AG09309 (cell line): ENCODE data around the gene TAS2R31.

Source experiments
- DNase-seq: peaks from one replicate; pipeline ENCODE4 v3.0.0-alpha.2; 2010; ENCODE audit warnings: low read depth
- H3K4me3 ChIP-seq: 2 replicates; pipeline ENCODE4 v1.5.1; 2011; ENCODE audit warnings: mild to moderate bottlenecking, low read depth, low read length, moderate library complexity; ENCODE audit not compliant: control insufficient read depth
- TF ChIP-seq, protein P1 (sequence below): IDR thresholded peaks from 2 replicates; pipeline ENCODE4 v1.5.1; 2011; ENCODE audit warnings: mild to moderate bottlenecking, low read depth, low read length, inconsistent platforms; ENCODE audit not compliant: insufficient read depth, control insufficient read depth; ENCODE audit errors: missing control alignments

The TAS2R31 gene

DNA sequence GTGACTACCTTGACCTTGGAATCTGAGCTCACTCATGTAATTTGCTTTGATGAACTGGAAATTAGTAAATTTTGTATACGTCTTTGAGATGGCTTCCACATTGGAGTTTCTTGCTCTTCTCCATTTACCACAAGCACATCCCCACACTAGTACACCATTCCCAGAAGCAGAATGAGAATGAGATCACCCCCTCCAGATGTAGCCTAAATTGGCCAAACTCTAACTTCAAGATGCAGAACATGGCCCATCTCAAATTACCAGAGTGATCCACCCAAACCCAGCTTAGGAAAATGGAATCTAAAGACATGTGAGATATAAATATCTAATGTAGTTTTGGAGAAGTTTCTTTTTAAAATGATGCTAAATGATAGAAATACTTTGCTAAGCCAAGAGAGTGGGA, 23.6 kb downstream of the TAS2R31 start:
- TF ChIP-seq, protein P1, sequence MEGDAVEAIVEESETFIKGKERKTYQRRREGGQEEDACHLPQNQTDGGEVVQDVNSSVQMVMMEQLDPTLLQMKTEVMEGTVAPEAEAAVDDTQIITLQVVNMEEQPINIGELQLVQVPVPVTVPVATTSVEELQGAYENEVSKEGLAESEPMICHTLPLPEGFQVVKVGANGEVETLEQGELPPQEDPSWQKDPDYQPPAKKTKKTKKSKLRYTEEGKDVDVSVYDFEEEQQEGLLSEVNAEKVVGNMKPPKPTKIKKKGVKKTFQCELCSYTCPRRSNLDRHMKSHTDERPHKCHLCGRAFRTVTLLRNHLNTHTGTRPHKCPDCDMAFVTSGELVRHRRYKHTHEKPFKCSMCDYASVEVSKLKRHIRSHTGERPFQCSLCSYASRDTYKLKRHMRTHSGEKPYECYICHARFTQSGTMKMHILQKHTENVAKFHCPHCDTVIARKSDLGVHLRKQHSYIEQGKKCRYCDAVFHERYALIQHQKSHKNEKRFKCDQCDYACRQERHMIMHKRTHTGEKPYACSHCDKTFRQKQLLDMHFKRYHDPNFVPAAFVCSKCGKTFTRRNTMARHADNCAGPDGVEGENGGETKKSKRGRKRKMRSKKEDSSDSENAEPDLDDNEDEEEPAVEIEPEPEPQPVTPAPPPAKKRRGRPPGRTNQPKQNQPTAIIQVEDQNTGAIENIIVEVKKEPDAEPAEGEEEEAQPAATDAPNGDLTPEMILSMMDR = no peak
- DNase-seq = no peak
- H3K4me3 ChIP-seq = no peak overlapping the region

DNA sequence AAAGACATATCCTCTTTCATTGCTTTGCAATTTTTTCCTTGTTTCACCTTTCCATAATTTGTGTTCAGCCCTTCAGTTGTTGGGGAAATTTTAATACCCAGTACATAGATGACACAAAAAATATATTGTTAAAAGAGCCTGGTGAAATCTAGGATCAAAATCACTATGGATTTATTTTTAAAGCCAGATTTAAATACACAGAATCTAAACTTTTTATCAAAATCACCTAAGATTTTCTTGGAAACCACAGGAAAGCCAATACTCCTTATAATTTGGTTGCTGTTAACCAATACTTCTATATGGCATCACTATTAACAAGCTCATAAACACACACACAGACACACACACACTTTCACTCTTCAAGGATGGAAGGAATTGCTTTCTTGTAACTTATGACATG, 33.0 kb downstream of the TAS2R31 start, which contains the start of gene TAS2R20:
TAS2R20 (minus strand) TSS at position 101 of the 400 bp plus-strand sequence. CDS start 429 bp downstream, outside the sequence.
- TF ChIP-seq, protein P1 = no peak
- H3K4me3 ChIP-seq = no peak within 1 kb of the TSS
- DNase-seq = no peak

DNA sequence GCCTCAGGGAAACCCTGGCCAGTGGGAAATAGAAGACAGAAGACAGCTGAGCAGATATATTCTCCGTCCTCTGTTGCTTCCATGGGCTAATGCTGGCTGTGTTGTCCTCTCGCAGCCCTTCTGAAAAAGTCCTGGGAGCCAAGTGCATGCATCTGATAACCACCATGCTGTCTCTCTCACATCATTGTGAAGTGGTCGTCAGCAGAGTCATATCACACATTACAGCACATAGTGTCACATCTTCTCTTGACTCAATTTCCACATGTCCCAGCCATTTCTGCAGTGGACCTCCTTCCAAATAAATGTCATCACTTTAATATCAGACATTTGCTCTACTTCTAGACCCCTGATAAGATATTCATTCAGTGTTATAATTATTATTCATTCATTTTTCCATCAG, 36.9 kb downstream of the TAS2R31 start:
- TF ChIP-seq, protein P1 = no peak

DNA sequence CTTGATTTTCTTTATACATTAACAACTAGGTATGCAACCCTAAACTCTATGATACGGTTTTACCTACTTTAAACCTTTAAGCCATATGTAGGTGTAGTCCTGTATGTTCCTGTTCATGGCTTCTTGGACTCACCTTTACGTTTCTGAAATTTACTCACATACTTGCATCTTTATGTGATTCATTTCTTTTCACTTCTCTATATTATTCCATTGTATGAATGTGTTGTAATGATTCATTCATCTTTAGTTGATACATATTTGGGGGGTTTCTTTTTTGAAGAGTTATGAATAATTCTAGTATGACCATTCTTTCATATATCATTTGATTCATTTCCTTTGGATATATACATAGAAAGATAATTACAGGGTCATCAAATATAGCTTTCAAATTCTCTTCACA, 42.1 kb downstream of the TAS2R31 start:
- no peak for DNase-seq
- H3K4me3 ChIP-seq = no peak overlapping the region
- TF ChIP-seq, protein P1 = no peak

More for the DNA sequence above, 36.9 kb downstream of the TAS2R31 start:
- H3K4me3 ChIP-seq = no peak overlapping the region
- DNase-seq = no peak

DNA sequence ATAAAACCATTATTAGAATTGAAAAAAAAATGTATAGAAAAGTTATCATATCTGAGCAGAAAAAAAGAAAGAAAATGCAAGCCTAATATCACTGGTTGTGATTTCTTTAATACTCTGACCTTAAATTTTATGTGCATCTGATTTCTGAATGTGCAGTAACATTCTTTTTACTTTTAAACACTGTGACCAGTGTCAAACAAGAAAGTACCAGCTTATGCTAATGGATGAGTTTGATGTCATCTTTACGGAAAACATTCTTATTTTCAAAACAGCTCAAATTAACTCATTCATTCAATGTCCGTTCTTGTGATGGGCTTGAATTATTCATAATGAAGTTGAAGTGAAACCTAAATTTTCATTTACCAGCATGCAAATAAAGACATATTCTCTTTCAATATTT, 44.4 kb downstream of the TAS2R31 start, which contains the start of gene TAS2R50:
TAS2R50 (minus strand) TSS at position 101 of the 400 bp plus-strand sequence; CDS start at position 49, 52 bp downstream.
- no peak within 1 kb of the TSS for H3K4me3 ChIP-seq
- TF ChIP-seq, protein P1 = no peak
- no peak for DNase-seq

DNA sequence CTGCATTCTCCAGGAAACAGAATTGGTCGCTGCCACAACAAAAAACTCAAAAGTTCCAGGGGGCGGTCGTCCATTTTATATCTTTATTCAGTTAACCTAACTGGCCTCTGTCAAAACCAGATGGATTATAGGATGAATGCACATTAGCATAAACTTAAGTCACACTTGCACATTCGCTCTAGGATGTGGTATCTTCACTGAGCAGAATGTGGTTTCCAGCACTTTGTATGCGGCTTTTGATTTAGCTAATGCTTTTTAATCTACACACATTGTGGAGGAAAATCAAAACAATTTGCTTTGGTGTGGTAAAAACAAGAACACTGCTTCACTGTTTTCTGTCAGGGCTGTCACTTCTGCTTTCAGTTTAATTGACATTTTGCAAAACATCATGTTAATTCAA, 49.0 kb downstream of the TAS2R31 start:
- DNase-seq = no peak
- no peak overlapping the region for H3K4me3 ChIP-seq
- TF ChIP-seq, protein P1 = no peak
